Measurements from ENCODE around the gene ATP1A4.

ATP1A4 gene

GRCh38 chr1:160214481-160215140 lies 63.2 kb downstream of the ATP1A4 start:
- TF ChIP-seq, protein P1, sequence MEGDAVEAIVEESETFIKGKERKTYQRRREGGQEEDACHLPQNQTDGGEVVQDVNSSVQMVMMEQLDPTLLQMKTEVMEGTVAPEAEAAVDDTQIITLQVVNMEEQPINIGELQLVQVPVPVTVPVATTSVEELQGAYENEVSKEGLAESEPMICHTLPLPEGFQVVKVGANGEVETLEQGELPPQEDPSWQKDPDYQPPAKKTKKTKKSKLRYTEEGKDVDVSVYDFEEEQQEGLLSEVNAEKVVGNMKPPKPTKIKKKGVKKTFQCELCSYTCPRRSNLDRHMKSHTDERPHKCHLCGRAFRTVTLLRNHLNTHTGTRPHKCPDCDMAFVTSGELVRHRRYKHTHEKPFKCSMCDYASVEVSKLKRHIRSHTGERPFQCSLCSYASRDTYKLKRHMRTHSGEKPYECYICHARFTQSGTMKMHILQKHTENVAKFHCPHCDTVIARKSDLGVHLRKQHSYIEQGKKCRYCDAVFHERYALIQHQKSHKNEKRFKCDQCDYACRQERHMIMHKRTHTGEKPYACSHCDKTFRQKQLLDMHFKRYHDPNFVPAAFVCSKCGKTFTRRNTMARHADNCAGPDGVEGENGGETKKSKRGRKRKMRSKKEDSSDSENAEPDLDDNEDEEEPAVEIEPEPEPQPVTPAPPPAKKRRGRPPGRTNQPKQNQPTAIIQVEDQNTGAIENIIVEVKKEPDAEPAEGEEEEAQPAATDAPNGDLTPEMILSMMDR (IDR thresholded peaks at IDR 0.05; ENCODE audit: low read depth, low read length, missing control alignments) = no peak
- no peak overlapping the region for H3K4me3 ChIP-seq (ENCODE audit: low read depth, low read length)
- in situ Hi-C loops (cut with HindIII; ENCODE audit: low sequenced_read_pairs) = loop anchor here (5.0 kb wide), 2 partner anchors 67 to 107 kb away; no protein-coding TSS in a partner anchor
- DNase-seq (ENCODE audit: low read depth) = no peak

DNA sequence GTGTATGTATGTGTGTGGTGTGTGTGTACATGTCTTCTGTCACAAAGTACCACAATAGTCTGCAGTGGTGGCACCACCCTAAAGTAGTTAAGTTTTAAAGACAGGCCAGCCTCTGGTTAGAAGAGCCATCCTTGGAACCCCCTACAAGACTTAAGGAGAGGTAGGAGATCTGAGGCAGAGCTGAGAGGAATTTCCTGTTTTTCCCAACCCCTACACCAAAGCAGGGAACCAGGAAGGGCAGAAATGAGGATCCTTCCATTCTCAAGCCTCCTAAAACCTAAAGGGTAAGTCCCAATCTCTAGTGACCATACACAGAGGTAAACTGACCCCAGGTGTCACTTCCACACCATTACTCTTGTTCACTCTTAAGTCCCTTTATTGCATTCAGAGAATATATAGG lies 64.9 kb downstream of the ATP1A4 start:
- TF ChIP-seq, protein P1 (IDR thresholded peaks at IDR 0.05; ENCODE audit: low read depth, low read length, missing control alignments) = no peak
- no peak for DNase-seq (ENCODE audit: low read depth)
- in situ Hi-C loops (cut with HindIII; ENCODE audit: low sequenced_read_pairs) = loop anchor here (5.0 kb wide), 2 partner anchors 69 to 109 kb away; no protein-coding TSS in a partner anchor
- no peak overlapping the region for H3K4me3 ChIP-seq (ENCODE audit: low read depth, low read length)

DNA sequence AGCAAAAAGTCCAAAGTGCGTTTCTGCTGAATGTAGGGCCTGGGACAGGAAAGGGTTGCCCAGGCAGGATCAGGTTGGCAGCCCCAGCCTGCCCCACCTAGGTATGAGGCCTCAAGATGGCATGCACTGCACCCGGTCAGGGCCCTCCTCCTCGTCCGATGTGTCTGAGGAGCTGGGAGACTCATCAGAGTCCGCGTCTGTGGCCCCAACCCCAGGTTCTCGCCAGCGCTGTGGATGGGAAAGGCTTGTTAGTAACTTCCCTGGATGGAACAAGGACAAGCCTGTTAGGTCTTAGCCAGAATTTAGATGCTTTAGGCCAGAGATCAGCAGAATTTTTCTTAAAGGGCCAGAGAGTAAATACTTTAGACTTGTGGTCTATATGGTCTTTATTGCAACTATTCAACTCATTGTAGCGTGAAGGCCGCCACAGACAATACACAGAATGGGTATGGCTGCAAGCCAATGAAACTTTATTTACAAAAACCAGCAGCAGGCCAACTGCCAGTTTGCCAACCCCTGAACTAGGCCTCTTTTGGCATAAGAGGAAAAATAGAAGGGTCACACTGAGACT lies 66.2 kb downstream of the ATP1A4 start:
- no peak for DNase-seq (ENCODE audit: low read depth)
- in situ Hi-C loops (cut with HindIII; ENCODE audit: low sequenced_read_pairs) = loop anchor here (5.0 kb wide), 2 partner anchors 70 to 110 kb away; no protein-coding TSS in a partner anchor
- TF ChIP-seq, protein P1 (IDR thresholded peaks at IDR 0.05; ENCODE audit: low read depth, low read length, missing control alignments) = no peak
- H3K4me3 ChIP-seq (ENCODE audit: low read depth, low read length) = no peak overlapping the region

DNA sequence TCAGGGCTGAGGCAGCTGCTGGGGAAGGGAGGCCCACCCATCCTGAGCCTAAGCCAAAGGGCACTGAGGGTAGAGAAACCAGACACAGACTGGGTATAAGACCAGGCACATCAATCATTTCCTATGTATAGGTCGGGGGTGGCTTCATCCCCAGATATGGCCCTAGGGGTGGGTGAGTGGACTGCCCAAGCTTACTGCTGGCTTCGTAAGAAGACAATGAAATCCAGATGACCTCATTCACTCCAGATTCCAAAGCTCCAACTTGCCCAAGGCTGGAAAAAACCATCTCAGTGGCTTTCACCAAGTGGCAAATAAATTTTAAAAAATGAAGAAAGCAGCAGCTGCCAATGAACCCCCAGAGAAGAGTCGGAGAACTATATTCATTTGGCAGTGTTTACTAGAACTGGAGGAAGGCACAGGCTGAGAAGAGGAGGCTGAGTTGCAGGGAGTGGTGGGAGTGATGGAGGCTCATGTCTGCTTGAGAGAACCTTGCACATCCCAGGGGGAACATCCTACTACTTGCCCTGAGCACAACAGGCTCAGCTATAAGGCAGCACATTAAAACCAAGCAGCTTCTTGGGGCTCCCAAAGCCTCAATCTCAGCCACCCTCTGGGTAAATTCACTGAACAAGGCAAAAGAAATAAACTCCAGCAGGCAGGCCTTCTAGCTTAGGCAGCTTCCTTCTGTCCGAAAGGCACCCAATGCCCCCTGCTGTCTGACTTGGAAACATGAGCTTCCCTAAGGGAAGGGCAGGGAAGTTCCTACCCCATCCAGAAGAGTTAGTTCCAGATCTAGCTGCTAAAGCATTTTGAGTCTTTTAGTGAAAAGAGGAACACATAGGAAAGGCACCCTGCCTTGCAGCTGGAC lies 67.9 kb downstream of the ATP1A4 start:
- in situ Hi-C loops (cut with HindIII; ENCODE audit: low sequenced_read_pairs) = loop anchor here (5.0 kb wide), 2 partner anchors 72 to 112 kb away; no protein-coding TSS in a partner anchor
- TF ChIP-seq, protein P1 (IDR thresholded peaks at IDR 0.05; ENCODE audit: low read depth, low read length, missing control alignments) = peak; percentile 52
- peak; percentile 51 for DNase-seq (ENCODE audit: low read depth)
- H3K4me3 ChIP-seq (ENCODE audit: low read depth, low read length) = no peak overlapping the region

GRCh38 chr1:160220301-160220700 lies 68.9 kb downstream of the ATP1A4 start:
- TF ChIP-seq, protein P1 (IDR thresholded peaks at IDR 0.05; ENCODE audit: low read depth, low read length, missing control alignments) = no peak
- no peak for DNase-seq (ENCODE audit: low read depth)
- no peak overlapping the region for H3K4me3 ChIP-seq (ENCODE audit: low read depth, low read length)
- in situ Hi-C loops (cut with HindIII; ENCODE audit: low sequenced_read_pairs) = no loop called here

GRCh38 chr1:160221089-160221488 lies 69.7 kb downstream of the ATP1A4 start:
- in situ Hi-C loops (cut with HindIII; ENCODE audit: low sequenced_read_pairs) = no loop called here

More at GRCh38 chr1:160221089-160221488, 69.7 kb downstream of the ATP1A4 start:
- TF ChIP-seq, protein P1 (IDR thresholded peaks at IDR 0.05; ENCODE audit: low read depth, low read length, missing control alignments) = no peak
- DNase-seq (ENCODE audit: low read depth) = no peak
- no peak overlapping the region for H3K4me3 ChIP-seq (ENCODE audit: low read depth, low read length)

Measured in astrocyte of the cerebellum (primary cell).